WTC11 (cell line): Measurements from ENCODE around the gene TMEM263. TPM values are rescaled to one million over a fixed set of nuclear protein-coding genes. Genes with fewer than 3 reads are reported as not detected.

Experiments
- ATAC-seq: fragments of 200-7000 bp; cut with Tn5 transposase; 2 replicates; pipeline ENCODE4 v1.10.0; 2021; ENCODE audit warnings: mild to moderate bottlenecking, moderate library complexity
- CTCF ChIA-PET: fragments of 300-600 bp; sonication (Branson Sonifier 250); formaldehyde crosslinking; loops from one replicate; lab custom pipeline; 2021; ENCODE audit warnings: antibody characterized with exemption; lab: Charles Lee
- POLR2A ChIA-PET: fragments of 350-600 bp; sonication (Branson Sonifier 250); formaldehyde crosslinking; loops from one replicate; lab custom pipeline; 2021; ENCODE audit warnings: antibody characterized with exemption; lab: Charles Lee
- DNase-seq: peaks from one replicate; pipeline ENCODE4 v3.0.0; 2021; ENCODE audit warnings: low spot score
- H3K27ac Mint-ChIP-seq: 2 replicates; pipeline ENCODE4 v1.8.0; 2021; ENCODE audit warnings: mixed read lengths
- H3K27me3 Mint-ChIP-seq: 2 replicates; pipeline ENCODE4 v1.8.0; 2021; ENCODE audit warnings: low read depth, mild to moderate bottlenecking, moderate library complexity, mixed read lengths
- H3K36me3 Mint-ChIP-seq: 2 replicates; pipeline ENCODE4 v1.8.0; 2021; ENCODE audit warnings: mixed read lengths
- H3K4me1 Mint-ChIP-seq: 2 replicates; pipeline ENCODE4 v1.8.0; 2022; ENCODE audit warnings: mixed read lengths
- H3K4me3 Mint-ChIP-seq: 2 replicates; pipeline ENCODE4 v1.8.0; 2021; ENCODE audit warnings: mild to moderate bottlenecking, moderate library complexity, mixed read lengths
- H3K9me3 Mint-ChIP-seq: 2 replicates; pipeline ENCODE4 v1.8.0; 2021; ENCODE audit warnings: mixed read lengths
- EMX1 ChIP-seq: fragments of 250-450 bp; sonication (Bioruptor Pico); IDR thresholded peaks from 2 replicates; pipeline ENCODE4 v1.8.0; 2021; ENCODE audit warnings: mild to moderate bottlenecking
- GTF2I ChIP-seq: fragments of 250-450 bp; sonication (Bioruptor Pico); conservative IDR thresholded peaks from 2 replicates; pipeline ENCODE4 v1.4.0; 2021; ENCODE audit warnings: mild to moderate bottlenecking
- HMGA2 ChIP-seq: fragments of 250-450 bp; sonication (Bioruptor Pico); IDR thresholded peaks from 2 replicates; pipeline ENCODE4 v1.4.0; 2021; ENCODE audit warnings: mild to moderate bottlenecking, moderate library complexity
- IRF2 ChIP-seq: sonication (generic); formaldehyde crosslinking; IDR thresholded peaks from 2 replicates; pipeline ENCODE4 v1.8.0; 2022; ENCODE audit warnings: low read depth, missing genetic modification reagents, borderline replicate concordance
- PREB ChIP-seq: sonication (generic); formaldehyde crosslinking; IDR thresholded peaks from 2 replicates; pipeline ENCODE4 v1.8.1; 2022; ENCODE audit warnings: mild to moderate bottlenecking, missing genetic modification reagents, moderate library complexity, borderline replicate concordance
- SP1 ChIP-seq: sonication (generic); formaldehyde crosslinking; conservative IDR thresholded peaks from 2 replicates; pipeline ENCODE4 v1.8.1; 2022; ENCODE audit warnings: missing genetic modification reagents
- ZNF138 ChIP-seq: sonication (generic); formaldehyde crosslinking; conservative IDR thresholded peaks from 2 replicates; pipeline ENCODE4 v1.8.1; 2022; ENCODE audit warnings: mild to moderate bottlenecking, moderate library complexity, missing genetic modification reagents
- ZNF219 ChIP-seq: sonication (generic); formaldehyde crosslinking; IDR thresholded peaks from 2 replicates; pipeline ENCODE4 v1.8.0; 2023; ENCODE audit warnings: missing genetic modification reagents, mild to moderate bottlenecking, borderline replicate concordance
- ZNF263 ChIP-seq: sonication (generic); formaldehyde crosslinking; IDR thresholded peaks from 2 replicates; pipeline ENCODE4 v1.8.1; 2022; ENCODE audit warnings: low read depth, mild to moderate bottlenecking, moderate library complexity, missing genetic modification reagents
- ZNF317 ChIP-seq: sonication (generic); formaldehyde crosslinking; IDR thresholded peaks from 2 replicates; pipeline ENCODE4 v1.8.1; 2023; ENCODE audit warnings: low read depth, mild to moderate bottlenecking, moderate library complexity, missing genetic modification reagents, borderline replicate concordance
- ZNF396 ChIP-seq: fragments of 250-450 bp; sonication (Bioruptor Pico); IDR thresholded peaks from 2 replicates; pipeline ENCODE4 v1.8.0; 2021; ENCODE audit warnings: mild to moderate bottlenecking, moderate library complexity, borderline replicate concordance
- ZNF425 ChIP-seq: fragments of 250-450 bp; sonication (Bioruptor Pico); conservative IDR thresholded peaks from 2 replicates; pipeline ENCODE4 v1.9.0; 2021; ENCODE audit warnings: mild to moderate bottlenecking
- total RNA-seq: library from RNA; stranded (reverse); gene quantifications from 3 replicates; pipeline ENCODE4 v1.2.3, GENCODE V29; 2021
- TF ChIP-seq, protein P1 (sequence below): sonication (generic); formaldehyde crosslinking; IDR thresholded peaks from 2 replicates; pipeline ENCODE4 v1.8.0; 2022; ENCODE audit warnings: mild to moderate bottlenecking, missing genetic modification reagents
- TF ChIP-seq, protein P2 (sequence below): fragments of 250-450 bp; sonication (Bioruptor Pico); IDR thresholded peaks from 2 replicates; pipeline ENCODE4 v2.1.2; 2022; ENCODE audit warnings: mild to moderate bottlenecking, moderate library complexity
- TF ChIP-seq, protein P3 (sequence below): sonication (generic); formaldehyde crosslinking; IDR thresholded peaks from 2 replicates; pipeline ENCODE4 v1.8.0; 2022; ENCODE audit warnings: mild to moderate bottlenecking, missing genetic modification reagents
- TF ChIP-seq, protein P4 (sequence below): sonication (generic); formaldehyde crosslinking; IDR thresholded peaks from 2 replicates; pipeline ENCODE4 v1.8.0; 2022; ENCODE audit warnings: mild to moderate bottlenecking, missing genetic modification reagents

Gene TMEM263
- total RNA-seq, 1 experiment from 2014 or later: 18.0 TPM

DNA sequence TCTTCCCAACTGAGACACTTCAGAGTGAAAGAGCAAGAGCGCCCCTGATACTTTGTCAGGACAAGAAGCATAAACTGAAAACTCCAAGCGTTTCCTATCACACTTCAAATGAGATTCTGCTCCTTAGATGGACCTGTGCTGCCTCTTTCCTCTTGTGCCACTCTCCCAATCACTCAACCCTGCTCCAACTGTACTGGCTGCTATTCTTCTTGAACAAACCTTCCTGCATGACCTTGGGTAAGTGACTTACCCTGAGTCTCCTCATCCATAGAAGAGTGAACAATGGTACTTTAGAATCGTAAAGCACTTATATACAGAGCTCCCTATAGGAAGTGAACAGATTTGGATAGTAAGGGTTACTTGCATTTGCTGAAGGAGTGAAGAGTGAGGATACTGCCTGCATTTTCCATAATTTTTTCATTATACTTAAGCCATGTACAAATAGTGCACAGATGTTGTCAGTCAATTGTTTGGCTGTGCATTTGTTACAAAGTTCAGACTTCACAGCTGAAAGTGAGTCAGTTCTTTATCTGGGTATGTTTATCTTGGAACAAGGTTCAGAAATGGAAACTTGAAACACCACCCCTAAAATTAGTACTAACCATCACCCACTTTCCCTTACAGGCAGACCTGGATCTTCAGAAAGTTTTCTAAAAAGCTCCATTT is 20.4 kb downstream of the TMEM263 start:
- no peaks in the 10 kb centered on the region for H3K27me3 Mint-ChIP-seq

GRCh38 chr12:106976668-106977067 is 21.0 kb downstream of the TMEM263 start:
- CTCF ChIA-PET: interaction anchor here (0.6 to 1.2 kb wide), 2 partner anchors 57 to 622 kb away, joined by 3 read pairs; no protein-coding TSS in a partner anchor
- no peaks in the 10 kb centered on the region for H3K36me3 Mint-ChIP-seq
- H3K9me3 Mint-ChIP-seq: no peaks in the 10 kb centered on the region
- TF ChIP-seq EMX1 (CRISPR knock-in tag): no peak
- no peak for TF ChIP-seq ZNF396 (CRISPR knock-in tag)
- TF ChIP-seq, all 79 proteins: peak for 0
- Mint-ChIP-seq H3K27ac (no peak overlapping the region), H3K4me1 (no peaks in the 10 kb centered on the region), H3K27me3 (no peaks in the 10 kb centered on the region), H3K4me3 (no peak overlapping the region)
- no peak for DNase-seq
- ATAC-seq: no peak
- POLR2A ChIA-PET: no interaction called here

More for the DNA sequence above, 20.4 kb downstream of the TMEM263 start:
- peaks cover 2% of the 10 kb centered on the region for H3K36me3 Mint-ChIP-seq
- no peaks in the 10 kb centered on the region for H3K4me1 Mint-ChIP-seq
- DNase-seq (no peak), ATAC-seq (no peak)
- no peaks in the 10 kb centered on the region for H3K9me3 Mint-ChIP-seq
- no peak for TF ChIP-seq GTF2I (CRISPR knock-in tag)
- no peak for TF ChIP-seq PREB (CRISPR knock-in tag)
- no peak for TF ChIP-seq ZNF263 (CRISPR knock-in tag)
- no peak for TF ChIP-seq SP1
- TF ChIP-seq IRF2: no peak
- TF ChIP-seq, protein P1, sequence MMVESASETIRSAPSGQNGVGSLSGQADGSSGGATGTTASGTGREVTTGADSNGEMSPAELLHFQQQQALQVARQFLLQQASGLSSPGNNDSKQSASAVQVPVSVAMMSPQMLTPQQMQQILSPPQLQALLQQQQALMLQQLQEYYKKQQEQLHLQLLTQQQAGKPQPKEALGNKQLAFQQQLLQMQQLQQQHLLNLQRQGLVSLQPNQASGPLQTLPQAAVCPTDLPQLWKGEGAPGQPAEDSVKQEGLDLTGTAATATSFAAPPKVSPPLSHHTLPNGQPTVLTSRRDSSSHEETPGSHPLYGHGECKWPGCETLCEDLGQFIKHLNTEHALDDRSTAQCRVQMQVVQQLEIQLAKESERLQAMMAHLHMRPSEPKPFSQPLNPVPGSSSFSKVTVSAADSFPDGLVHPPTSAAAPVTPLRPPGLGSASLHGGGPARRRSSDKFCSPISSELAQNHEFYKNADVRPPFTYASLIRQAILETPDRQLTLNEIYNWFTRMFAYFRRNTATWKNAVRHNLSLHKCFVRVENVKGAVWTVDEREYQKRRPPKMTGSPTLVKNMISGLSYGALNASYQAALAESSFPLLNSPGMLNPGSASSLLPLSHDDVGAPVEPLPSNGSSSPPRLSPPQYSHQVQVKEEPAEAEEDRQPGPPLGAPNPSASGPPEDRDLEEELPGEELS (CRISPR knock-in tag): no peak
- no peak for TF ChIP-seq ZNF219
- no peak for TF ChIP-seq ZNF425 (CRISPR knock-in tag)
- no peak for TF ChIP-seq HMGA2
- no peak for TF ChIP-seq ZNF138 (CRISPR knock-in tag)
- TF ChIP-seq, protein P2, sequence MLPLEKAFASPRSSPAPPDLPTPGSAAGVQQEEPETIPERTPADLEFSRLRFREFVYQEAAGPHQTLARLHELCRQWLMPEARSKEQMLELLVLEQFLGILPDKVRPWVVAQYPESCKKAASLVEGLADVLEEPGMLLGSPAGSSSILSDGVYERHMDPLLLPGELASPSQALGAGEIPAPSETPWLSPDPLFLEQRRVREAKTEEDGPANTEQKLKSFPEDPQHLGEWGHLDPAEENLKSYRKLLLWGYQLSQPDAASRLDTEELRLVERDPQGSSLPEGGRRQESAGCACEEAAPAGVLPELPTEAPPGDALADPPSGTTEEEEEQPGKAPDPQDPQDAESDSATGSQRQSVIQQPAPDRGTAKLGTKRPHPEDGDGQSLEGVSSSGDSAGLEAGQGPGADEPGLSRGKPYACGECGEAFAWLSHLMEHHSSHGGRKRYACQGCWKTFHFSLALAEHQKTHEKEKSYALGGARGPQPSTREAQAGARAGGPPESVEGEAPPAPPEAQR (CRISPR knock-in tag): no peak
- no peak for TF ChIP-seq ZNF317 (CRISPR knock-in tag)
- TF ChIP-seq, protein P3, sequence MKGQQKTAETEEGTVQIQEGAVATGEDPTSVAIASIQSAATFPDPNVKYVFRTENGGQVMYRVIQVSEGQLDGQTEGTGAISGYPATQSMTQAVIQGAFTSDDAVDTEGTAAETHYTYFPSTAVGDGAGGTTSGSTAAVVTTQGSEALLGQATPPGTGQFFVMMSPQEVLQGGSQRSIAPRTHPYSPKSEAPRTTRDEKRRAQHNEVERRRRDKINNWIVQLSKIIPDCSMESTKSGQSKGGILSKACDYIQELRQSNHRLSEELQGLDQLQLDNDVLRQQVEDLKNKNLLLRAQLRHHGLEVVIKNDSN (CRISPR knock-in tag): no peak
- TF ChIP-seq, protein P4, sequence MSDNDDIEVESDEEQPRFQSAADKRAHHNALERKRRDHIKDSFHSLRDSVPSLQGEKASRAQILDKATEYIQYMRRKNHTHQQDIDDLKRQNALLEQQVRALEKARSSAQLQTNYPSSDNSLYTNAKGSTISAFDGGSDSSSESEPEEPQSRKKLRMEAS (CRISPR knock-in tag): no peak
- POLR2A ChIA-PET: no interaction called here
- no peak overlapping the region for H3K4me3 Mint-ChIP-seq
- H3K27ac Mint-ChIP-seq: no peak overlapping the region
- CTCF ChIA-PET: interaction anchor here (1.2 kb wide), 1 partner anchor 56 kb away, joined by 3 read pairs; no protein-coding TSS in a partner anchor
